HepG2 (cell line): ENCODE measurements around the gene ST8SIA2.

Experiments
- CBFB ChIP-seq: sonication (generic); formaldehyde crosslinking; IDR thresholded peaks from 2 replicates; pipeline ENCODE4 v1.4.0; 2020; ENCODE audit warnings: missing genetic modification reagents
- CTCF ChIP-seq: sonication (generic); formaldehyde crosslinking; IDR thresholded peaks from 2 replicates; pipeline ENCODE4 v1.5.0; 2020; ENCODE audit warnings: mild to moderate bottlenecking, missing genetic modification reagents, moderate library complexity
- GMEB1 ChIP-seq: sonication (generic); formaldehyde crosslinking; IDR thresholded peaks from 2 replicates; pipeline ENCODE4 v1.5.1; 2020; ENCODE audit warnings: missing genetic modification reagents, mild to moderate bottlenecking, borderline replicate concordance
- NR2F1 ChIP-seq, 2 experiments: fragments of 450-650 bp in 1 of 2; formaldehyde crosslinking in 1 of 2; IDR thresholded peaks; 2 replicates each; pipeline versions ENCODE4 v1.5.0 to v1.6.1; 2016 to 2020; ENCODE audit warnings: mild to moderate bottlenecking in 1 of 2, missing compliant biosample characterization in 1 of 2, missing genetic modification reagents in 1 of 2, moderate library complexity in 1 of 2
- YY1 ChIP-seq: IDR thresholded peaks from 2 replicates; pipeline ENCODE4 v1.6.1; 2011; ENCODE audit warnings: low read length, low read depth, moderate library complexity, mild to moderate bottlenecking; ENCODE audit not compliant: insufficient read depth, insufficient replicate concordance
- ZFX ChIP-seq: sonication (generic); formaldehyde crosslinking; IDR thresholded peaks from 2 replicates; pipeline ENCODE4 v1.4.0; 2020; ENCODE audit warnings: mild to moderate bottlenecking, low read depth, missing genetic modification reagents, moderate library complexity

DNA sequence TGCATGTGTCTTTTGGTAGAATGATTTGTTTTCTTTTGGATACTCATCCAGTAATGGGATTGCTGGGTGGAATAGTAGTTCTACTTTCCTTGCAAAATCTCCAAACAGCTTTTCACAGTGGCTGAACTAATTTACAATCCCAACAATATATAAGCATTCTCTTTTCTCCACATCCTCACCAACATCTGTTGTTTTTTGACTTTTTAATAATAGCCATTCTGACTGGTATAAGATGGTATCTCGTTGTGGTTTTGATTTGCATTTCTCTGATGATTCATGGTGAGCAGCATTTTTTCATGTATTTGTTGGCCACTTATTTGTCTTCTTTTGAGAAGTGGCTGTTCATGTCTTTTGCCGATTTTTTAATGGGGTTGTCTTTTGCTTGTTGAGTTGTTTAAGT is 55.8 kb downstream of the ST8SIA2 start:
- TF ChIP-seq GMEB1 (CRISPR knock-in tag) (no peak), ZFX (CRISPR knock-in tag) (no peak), NR2F1 (CRISPR knock-in tag; IDR thresholded peaks at IDR 0.05) (no peak), CBFB (no peak), CTCF (no peak), YY1 (no peak)
